Stimulated activated CD4-positive, alpha-beta T cell treated with anti-CD3 and anti-CD28 coated beads, Interleukin-4, amount 100 ng/mL, for 24 hours (primary cell): ENCODE results near the gene MCTP1.

Source experiments
- DNase-seq: peaks from one replicate; pipeline ENCODE4 v3.0.0-alpha.2; 2020

The MCTP1 gene

DNA sequence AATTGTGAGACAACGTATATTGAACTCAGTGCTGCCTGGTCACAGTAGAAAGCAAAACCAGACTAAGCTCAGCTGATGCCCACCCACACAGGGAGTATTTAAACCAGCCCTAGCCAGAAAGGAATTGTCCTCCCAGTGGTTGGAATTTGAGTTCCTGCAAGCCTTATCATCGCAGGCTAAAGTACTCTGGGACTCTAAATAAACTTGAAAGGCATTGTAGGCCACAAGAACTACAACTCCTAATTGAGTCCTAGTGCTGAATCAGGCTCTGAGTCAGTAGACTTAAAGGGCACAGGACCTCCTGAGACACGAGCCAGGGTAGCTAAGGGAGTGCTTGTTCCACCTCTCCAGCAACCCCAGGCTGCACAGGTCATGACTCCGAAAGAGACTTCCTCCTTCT, 171.4 kb downstream of the MCTP1 start:
- no peak for DNase-seq

DNA sequence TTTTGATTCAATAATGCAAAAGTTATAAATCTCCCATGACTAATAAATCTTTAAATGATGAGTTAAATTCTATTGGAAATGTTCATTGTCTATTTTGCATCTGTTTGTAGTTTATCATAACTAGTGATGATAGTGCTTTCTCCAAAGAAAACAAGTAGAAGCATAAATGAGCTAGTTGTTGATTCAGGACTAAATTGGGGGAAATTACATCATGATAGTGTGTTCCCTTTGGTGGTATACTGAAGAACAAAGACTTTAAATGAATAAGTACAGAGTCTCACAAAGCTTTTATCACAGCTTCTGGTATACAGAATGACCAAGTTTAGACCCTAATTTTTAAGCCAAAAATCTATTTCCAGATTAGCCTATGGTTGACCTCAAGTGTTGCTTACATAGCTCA, 173.8 kb downstream of the MCTP1 start:
- DNase-seq, result no peak

DNA sequence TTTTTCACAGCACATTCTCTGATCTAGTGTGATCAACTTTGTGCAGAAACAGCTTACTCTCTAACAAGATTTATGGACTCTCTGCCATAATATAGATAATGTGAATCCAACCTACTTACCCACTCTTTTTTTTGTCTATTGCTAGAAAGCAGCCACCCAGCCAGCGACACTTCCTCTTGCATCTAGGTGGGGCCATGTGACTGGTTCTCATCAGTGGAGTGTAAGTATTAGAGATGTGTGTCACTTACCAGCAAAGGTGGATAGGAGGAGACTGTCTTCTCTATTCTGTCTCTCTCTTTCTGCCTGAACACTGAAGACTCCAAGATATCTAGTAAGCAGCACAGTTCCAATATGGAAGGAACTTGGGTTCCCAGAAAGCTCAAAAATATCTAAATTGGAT, 174.8 kb downstream of the MCTP1 start:
- no peak for DNase-seq

DNA sequence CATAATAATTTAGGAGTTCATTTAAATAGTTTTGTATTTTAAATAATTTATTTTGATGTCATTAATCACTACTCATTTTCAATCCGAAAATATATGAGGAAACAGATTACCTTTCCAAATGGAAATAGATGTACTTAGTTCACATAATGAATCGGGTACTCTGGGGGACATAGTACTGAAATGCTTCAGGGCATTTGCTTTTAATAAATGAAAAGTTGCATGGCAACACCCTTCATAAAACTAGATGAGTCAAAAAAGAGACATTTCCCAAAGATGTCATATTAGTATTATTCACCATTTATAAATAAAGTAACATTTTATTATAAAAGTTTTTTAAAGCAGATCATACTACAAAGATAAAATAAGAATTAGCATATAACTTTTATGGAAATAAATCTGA, 177.8 kb downstream of the MCTP1 start:
- DNase-seq, result no peak

DNA sequence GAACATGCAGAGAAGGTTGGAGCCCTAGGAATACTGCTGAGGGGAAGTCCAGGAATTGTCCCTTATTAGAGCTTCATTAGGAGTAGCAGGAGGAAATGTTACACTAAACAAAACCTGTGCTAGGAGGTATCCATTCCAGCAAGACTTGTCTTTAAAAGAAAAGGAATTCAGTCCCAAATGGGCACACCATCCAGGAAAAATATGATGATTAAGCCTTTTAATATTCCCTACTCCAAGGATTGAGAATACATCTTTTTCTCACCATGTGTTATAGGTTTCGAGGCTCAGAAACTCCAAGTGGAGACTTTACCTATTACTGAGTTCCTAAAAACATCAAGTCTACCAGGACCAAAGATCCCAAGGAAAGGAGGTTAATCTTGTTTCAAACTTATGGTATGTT, 179.3 kb downstream of the MCTP1 start:
- no peak for DNase-seq

DNA sequence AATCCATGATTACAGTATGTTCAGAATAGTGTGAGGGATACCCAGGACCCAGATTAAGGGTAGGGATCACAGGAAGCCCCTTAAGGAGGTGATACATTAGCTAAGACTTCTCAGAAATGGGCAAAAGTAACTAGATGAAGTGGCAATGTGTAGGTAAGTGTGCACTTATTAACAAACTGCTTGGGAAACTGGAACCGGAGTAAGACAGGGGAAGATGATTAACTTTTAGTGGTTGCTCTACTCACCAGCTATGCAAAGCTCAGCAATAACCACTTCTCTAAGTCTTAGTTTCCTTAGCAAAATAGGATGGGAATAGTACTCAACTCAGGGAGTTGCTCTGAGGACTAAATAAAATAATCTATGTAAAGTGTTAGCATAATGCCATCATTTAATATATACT, 182.2 kb downstream of the MCTP1 start:
- no peak for DNase-seq

DNA sequence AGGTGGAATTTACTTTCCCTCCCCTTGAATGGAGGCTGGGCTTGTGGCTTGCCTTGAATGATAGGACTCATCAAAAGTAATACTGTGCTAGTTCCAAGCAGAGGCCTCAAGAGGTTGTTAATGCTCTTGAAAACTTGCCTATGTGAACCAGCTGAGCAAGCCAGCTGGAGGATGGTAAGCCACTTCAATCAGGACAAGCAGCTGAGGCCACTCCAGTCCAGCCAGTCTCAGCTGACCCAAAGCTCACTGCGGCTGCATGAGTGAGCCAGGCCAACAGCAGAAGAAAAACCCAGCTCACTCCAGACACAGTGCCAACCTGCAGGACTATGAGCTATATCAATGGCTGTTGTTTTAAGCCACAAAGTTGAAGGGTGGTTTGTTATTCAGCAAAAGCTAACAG, 182.8 kb downstream of the MCTP1 start:
- DNase-seq, result no peak

DNA sequence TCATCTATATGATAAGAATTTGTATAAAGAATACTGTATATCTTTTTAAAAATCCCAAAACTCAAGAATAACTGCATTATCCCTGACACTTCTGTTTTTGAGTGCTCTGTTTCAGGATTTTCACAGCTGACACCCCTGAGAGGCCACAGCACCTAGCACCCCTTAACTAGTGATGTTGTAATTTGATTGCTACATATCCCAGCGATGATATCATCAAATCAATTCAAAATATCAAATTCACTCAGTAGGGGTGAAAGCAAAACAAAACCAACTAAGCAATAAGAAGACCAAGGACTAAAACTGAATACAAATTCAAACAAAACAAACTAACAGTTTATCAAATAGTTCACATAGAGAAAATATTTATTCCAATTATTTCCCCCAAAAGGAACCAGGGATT, 184.3 kb downstream of the MCTP1 start:
- DNase-seq, result no peak

DNA sequence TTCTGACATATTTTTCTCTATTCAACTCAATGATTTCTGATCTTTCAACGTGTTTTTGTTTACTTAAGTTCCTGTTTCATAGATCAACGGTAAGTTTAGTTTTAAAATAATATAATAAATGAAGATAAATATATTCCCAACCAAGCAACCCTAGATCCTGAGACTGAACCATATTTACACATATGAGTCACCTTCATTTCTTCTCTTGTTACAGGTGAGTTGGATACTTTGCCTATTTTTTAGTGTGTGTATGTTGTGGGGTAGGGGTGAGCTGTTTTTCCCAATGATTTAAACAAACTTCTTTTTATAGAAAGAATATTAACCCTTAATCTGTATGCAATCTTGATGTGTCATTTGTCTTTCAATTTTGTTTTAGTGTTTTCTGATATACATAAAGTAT, 186.9 kb downstream of the MCTP1 start:
- no peak for DNase-seq

DNA sequence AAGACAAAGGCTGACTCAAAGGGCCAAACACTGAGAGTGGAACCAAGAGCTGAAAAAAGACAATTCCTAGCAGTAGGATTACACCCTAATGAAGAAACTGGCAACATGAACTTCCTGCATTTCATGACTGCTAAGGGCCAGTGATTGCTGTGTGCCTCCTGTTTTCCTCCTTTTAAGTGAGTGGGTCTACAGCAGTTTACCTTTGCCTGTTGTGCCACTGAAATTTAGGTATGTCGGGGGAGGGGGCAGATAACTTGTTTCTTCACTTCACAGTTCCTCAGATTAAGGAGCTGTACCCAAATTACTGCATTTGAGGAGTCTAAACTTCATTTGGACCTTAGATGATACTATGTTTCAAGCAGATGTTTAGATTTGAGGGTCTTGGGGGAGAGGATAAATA, 191.7 kb downstream of the MCTP1 start:
- no peak for DNase-seq

DNA sequence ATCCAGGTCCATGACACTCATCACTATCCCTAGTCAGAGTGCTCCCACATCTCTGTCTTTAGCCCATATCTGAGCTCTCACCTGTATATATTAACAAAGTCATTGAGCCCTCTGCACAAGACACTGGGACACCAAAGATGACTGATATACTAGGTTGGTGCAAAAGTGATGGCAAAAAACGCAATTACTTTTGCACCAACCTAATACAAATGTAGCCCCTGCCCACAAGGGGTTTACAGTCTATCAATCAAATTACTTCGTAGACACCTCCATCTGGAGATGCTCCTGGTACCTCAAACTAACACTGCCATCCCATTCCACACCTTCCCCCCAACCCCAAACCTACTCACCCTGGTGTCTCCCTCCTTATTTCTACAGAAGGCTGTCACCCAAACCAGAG, 194.1 kb downstream of the MCTP1 start:
- no peak for DNase-seq

DNA sequence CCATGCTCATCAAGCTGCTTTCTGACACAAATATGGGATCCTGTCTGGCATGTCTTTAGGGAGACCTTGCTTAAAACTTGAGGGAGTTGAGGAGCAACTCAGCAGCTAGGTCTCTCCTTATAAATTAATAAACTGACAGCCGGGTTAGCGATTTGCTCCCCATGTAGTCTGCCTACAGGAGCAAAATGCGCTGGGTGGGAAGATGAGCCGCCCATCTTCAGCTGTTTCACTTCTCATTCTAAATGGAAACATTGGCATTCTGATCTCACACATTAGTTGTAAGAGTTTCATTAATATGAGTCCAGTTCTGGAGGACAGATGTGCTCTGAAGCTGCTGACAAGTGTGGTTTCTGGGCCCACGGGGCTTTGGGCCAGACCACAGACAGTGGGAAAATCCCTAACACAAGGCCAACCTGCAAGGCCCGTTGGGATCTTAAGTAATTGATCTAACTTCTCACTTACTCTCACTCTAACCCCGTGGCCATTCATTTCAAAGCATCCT, 197.0 kb downstream of the MCTP1 start:
- no peak for DNase-seq

DNA sequence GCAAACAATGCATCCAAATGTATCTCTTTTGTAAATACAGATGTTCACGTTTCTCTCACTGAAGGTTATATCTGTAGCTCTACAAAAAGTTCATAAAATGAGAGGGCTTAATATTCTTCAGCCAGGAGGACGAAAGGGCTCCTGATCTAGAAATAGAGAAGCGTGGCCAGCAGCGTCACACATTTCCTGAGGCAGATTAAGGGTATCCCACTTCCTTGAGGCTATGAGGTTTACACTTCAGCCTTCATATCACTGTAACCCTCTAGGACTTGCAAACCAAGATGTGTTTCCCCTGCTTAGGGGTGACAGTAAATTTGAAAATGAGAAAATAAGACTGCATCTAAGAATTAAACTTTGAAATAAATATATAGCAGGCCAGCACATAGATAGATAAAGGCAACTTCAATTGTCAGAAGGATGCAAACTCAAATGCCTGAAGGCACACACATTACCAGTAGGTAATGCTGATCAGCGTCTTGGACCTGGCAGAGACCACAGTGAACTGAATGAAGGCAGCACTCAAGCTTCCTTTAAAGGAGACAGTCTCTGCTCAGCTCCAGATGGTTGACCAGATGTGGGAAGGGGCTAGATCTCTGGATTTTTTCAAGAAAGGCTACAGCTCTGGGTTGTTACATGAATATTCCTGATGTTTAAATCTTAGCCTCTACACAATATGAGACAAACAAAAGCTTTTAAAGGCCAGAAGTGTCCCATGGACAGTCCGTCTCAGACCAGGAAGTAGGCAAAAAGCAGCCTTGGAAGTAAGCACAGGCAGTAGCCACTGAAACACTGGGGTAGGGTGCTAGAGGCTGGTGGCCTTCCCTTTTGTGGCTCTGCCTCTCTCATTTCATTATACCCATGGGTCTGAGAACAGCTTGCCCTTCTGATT, 197.7 kb downstream of the MCTP1 start:
- DNase-seq, result no peak

DNA sequence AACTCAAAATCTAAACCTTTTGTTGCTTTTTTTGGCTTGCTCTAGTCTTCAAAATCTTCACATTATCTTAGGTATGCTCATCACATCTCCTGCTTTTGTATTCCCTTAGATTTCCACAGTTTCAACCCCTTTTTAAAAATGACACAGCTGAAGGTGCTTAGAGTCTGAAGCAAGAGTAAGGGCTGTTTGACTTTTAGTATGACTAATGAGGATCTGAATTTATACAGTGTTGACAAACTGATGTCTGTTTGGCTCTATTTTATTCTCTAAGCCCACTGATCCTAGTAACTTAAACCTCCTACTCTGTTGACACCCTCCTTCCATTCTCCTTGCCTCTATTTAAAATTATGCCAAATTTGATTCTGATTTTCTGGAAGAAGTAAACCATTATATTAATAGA, 200.1 kb downstream of the MCTP1 start:
- DNase-seq, result no peak

DNA sequence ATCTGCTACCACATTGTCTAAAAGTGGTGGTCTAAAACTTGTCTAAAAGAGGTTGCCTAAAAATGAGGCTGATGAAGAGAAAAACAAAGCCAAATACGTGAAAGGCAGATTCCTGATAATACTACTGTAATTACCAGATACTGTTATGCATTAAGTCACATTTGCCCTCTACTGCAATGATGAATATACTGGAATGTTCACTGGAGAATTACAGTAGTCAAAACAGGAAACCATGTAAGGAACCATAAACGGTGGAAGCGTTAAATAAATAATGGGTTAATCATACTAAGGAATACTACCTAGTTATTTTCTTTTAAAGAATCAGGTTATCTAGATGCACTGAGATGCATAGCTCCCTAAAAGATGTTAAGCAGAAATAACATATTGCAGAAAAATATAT, 201.3 kb downstream of the MCTP1 start:
- DNase-seq, result no peak

DNA sequence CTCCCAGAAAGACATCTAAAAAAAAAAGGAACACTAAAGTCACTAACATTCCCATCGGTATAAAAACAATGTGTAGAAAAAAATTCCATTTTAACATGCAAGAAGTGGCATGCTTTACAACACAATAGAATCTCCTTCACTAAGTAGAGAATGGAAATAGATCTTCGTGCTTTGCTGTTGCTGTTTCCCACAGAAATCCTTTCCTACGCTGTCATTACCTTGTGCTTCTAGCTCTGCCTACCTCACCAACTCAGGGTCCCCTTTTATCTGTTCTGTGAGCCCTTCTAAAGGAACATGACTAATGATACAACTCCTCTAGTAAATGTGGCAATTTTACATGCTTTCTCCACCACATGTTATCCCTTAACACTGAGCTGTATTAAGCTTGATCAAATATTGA, 202.9 kb downstream of the MCTP1 start:
- no peak for DNase-seq

DNA sequence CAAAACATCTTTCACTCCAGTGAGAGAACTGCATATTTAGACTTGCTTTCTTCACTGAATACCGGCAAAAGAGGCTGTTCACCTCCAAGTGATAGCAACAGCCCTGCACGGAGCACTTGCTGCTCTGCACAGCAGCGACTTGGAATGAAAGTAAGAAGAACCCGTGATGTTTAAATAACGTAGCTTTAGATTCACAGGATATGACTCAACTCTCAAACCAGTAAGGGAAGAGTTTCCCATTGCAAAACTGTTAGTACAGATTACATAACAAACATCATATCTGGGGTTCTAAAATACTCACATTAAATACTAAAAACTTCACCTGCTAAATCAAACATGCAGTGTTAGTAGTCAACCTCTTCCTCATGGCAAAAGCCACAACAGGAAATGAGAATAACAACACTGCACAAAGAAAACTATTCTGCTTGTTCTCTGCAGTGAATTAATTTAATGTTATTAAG, 203.4 kb downstream of the MCTP1 start:
- no peak for DNase-seq

DNA sequence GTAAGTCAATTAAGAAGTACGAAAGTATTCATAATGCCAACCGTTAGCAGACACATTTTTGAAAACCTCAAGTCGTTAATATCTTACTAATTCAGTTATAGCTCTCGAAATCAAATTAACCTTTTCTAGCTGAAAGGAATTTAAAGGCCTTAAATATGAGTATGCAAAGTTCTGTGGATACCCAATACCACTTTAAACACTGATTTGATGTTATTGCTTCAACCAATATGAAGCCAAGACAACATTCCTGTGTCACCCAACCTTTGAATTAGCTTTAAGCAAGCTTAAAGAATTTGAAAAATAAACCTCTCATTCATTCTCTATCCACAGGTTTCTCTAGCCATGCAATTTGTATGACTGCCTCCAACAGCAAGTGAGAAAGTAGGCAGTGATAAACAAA, 204.5 kb downstream of the MCTP1 start:
- no peak for DNase-seq

DNA sequence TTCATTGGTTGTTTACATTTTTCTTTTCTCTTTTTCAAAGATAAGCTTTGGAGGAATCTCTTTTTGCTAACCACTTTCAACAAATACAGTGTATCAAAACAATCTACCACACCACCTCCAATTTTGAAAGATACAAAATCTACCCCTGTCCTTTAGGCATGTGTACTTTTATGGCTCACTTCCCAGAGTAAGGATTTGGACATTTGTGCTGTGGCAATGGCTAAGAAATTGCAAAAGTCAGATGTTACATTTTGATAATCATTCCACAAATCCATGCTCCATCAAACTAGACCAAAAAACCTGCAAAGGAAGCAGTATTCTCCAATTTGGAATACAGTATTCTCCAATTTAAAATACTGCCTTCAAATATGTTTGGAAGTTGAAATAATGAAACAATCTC, 204.9 kb downstream of the MCTP1 start:
- no peak for DNase-seq

DNA sequence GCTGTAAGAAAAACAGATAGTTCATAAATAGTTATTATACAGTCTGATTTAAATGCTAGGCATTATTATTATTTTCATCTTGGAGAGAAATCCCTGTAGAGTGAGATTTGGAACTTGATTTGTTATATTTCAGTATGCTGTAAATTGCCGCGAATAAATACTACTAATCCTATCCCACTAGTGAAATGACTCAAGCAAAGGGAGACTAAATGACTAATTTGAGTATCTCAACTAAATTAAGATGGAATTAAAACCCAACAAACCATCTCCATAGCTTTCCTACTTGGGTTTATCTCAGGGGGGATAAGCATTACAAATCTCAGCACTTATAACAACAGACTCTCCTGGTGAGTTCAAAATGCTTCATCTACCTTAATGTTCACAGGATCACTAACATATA, 206.0 kb downstream of the MCTP1 start:
- no peak for DNase-seq

DNA sequence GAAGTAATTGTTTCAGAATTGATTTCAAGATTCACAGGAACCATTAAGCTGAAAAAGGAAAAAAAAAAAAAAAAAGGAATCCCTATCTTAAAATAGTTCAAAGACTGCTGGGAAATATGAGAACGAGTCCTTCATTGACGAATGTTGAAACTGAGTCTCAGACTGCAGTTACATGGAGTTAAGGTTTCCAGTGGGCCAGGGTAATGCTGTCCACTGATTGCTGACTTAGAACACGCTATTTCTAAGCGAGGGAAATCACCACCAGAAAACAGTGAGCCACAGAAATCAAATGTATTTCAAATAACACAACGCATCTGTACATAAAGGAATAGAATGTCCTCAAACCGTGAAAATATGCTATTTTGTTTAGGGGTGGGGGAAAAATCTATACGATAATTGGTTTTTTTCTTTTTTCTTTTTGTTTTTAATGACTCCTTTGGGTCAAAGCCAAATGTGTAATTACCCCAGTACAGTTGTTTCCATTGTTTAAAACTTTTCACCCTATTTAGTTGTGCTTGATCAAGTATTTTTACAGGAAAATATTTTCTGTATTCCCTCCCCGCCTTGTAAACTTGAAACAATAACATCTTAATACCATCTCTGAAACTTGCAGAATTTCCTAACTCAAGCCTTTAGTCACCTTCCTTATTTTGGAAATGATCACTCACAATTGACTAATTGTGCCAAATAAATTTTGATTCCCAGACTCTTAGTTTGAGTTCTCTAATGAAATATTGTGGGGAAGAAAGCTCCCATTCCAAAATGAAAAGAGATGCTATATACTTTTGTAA, 208.3 kb downstream of the MCTP1 start:
- DNase-seq, result no peak

DNA sequence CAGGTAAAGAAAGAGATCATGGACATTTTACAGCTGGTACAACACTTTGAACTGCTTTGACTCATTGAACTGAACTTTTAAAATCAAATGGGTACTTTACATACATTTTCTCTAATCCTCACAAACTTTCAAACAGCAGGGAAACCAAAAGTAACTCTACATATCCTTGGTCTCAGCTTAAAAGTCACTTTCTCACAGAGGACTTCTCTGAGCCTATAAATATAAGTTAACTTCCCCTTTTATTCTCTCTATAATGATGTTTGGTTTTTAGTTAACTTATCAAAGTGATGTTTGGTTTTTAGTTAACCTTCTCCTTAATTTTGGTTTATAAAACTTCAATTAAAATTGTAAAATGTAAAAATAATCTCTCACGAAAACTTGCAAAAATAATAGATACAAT, 209.8 kb downstream of the MCTP1 start:
- DNase-seq, result no peak

DNA sequence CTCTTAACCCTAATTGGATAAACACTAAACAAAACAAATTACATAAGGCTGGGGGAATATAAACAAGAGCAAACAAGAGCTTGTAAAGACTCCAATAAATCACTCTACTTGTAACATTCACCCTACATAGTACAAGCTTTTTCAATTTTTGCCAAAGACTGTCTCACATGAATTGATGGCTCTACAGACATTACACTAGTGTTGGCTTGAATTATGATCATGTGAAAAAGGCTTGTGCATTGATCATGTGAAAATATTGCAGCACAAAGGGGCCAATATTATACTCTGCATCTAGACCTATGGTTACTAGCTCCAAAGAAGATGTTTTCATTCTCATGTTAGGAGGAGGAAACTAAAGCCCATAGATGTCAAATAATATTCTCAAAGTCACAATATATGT, 212.6 kb downstream of the MCTP1 start:
- no peak for DNase-seq

DNA sequence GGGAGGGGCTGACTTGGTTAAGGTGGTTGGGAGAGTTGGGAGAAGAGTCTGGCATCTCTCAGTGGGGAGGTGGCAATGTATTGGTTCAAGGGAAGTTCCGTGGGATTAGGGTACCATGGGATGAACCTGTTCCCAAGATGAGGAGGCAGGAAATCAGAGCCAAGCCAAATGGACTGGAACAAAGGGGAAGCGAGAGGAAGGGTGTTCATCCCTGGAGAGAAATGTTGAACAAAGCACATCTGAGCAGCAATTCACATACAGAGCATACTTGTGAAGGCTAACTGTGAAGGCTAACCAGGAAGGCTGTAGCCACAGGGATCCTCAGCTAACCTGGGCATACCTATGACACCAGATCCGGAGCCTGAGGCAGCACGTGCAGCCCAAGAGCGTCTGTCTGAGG, 214.0 kb downstream of the MCTP1 start:
- no peak for DNase-seq
